Vagina (tissue), 2 donors: ENCODE results near the gene RFWD3. TPM values are rescaled to one million over a fixed set of nuclear protein-coding genes. Genes with fewer than 3 reads are reported as not detected.

Experiments used
- DNase-seq, 2 donors: peaks; one replicate each; pipeline ENCODE4 v3.0.0-alpha.2; 2017; ENCODE audit errors: extremely low spot score in 2 of 2
- H3K27ac ChIP-seq: fragments of 200-600 bp; sonication (generic); one replicate; pipeline ENCODE4 v1.5.1; 2019
- H3K27me3 ChIP-seq: fragments of 200-600 bp; sonication (generic); one replicate; pipeline ENCODE4 v1.5.1; 2019
- H3K36me3 ChIP-seq, 2 donors: fragments of 200-600 bp; sonication (generic); one replicate each; pipeline ENCODE4 v1.5.1; 2017 to 2019
- H3K4me1 ChIP-seq: fragments of 200-600 bp; sonication (generic); one replicate; pipeline ENCODE4 v1.5.1; 2019
- H3K4me3 ChIP-seq, 2 donors: fragments of 200-600 bp; sonication (generic); 1 replicate in 1 of 2; 2 replicates in 1 of 2; pipeline ENCODE4 v1.5.1; 2016 to 2019
- H3K9me3 ChIP-seq: fragments of 200-600 bp; sonication (generic); one replicate; pipeline ENCODE4 v1.5.1; 2019
- CTCF ChIP-seq, 3 experiments: fragments of 450-650 bp in 2 of 3; fragments of 200-600 bp in 1 of 3; sonication (generic) in 1 of 3; IDR thresholded peaks; one replicate each; pipeline ENCODE4 v1.5.1; 2017 to 2019; ENCODE audit warnings: antibody characterized with exemption in 3 of 3, mild to moderate bottlenecking in 2 of 3, moderate library complexity in 2 of 3
- POLR2A ChIP-seq, 2 donors: fragments of 450-650 bp; IDR thresholded peaks; one replicate each; pipeline ENCODE4 v1.6.1; 2017; ENCODE audit warnings: antibody characterized with exemption in 2 of 2, mild to moderate bottlenecking in 2 of 2, moderate library complexity in 2 of 2
- POLR2AphosphoS5 ChIP-seq, 2 donors: sonication (generic); formaldehyde crosslinking; IDR thresholded peaks; one replicate each; pipeline ENCODE4 v1.9.0; 2017; ENCODE audit warnings: antibody characterized with exemption in 2 of 2, mild to moderate bottlenecking in 2 of 2, low read depth in 1 of 2; ENCODE audit not compliant: insufficient read depth in 1 of 2
- intact Hi-C: fragments of 100-400 bp; cut with DNase I; formaldehyde crosslinking; loops from one replicate; pipeline ENCODE4 v1.15.1; 2023
- total RNA-seq: library from RNA; depleted of rRNA; stranded (reverse); fragments of >200 nt; gene quantifications from one replicate; pipeline ENCODE4 v1.2.3, GENCODE V29; 2016

RFWD3 gene
- total RNA-seq, 1 donor from 2014 or later, result 36.3 TPM

- Histone ChIP-seq H3K9me3 (no peaks in the 10 kb centered on the region), H3K27ac (no peak overlapping the region), H3K36me3 (peaks cover 0 to 47% of the 10 kb centered on the region in 2 donors), H3K4me3 (no peak overlapping the region), H3K27me3 (no peaks in the 10 kb centered on the region), H3K4me1 (no peaks in the 10 kb centered on the region)
- intact Hi-C loops, result no loop called here
- TF ChIP-seq POLR2A (IDR thresholded peaks at IDR 0.05) (no peak), CTCF (IDR thresholded peaks at IDR 0.05) (peak; percentile 31 to 60 (median 36))
- no peak for DNase-seq
These were observed 43.4 kb downstream of the RFWD3 start for GRCh38 chr16:74623214-74623838.

GRCh38 chr16:74622005-74622404, 44.7 kb downstream of the RFWD3 start:
- intact Hi-C loops, result no loop called here
- no peak for DNase-seq
- Histone ChIP-seq H3K27ac (no peak overlapping the region), H3K36me3 (peaks cover 0 to 41% of the 10 kb centered on the region in 2 donors), H3K27me3 (no peaks in the 10 kb centered on the region), H3K4me1 (no peaks in the 10 kb centered on the region), H3K4me3 (no peak overlapping the region), H3K9me3 (no peaks in the 10 kb centered on the region)
- TF ChIP-seq POLR2A (IDR thresholded peaks at IDR 0.05) (no peak), POLR2AphosphoS5 (IDR thresholded peaks at IDR 0.05; ENCODE audit: insufficient read depth in 1 of 2, low read depth in 1 of 2) (no peak), CTCF (IDR thresholded peaks at IDR 0.05) (no peak)

GRCh38 chr16:74617206-74617788, 49.4 kb downstream of the RFWD3 start:
- intact Hi-C loops, result no loop called here
- Histone ChIP-seq H3K4me3 (no peak overlapping the region), H3K27ac (no peak overlapping the region), H3K36me3 (peaks cover 0 to 4% of the 10 kb centered on the region in 2 donors), H3K9me3 (no peaks in the 10 kb centered on the region), H3K4me1 (no peaks in the 10 kb centered on the region), H3K27me3 (no peaks in the 10 kb centered on the region)
- DNase-seq, result no peak
- TF ChIP-seq CTCF (IDR thresholded peaks at IDR 0.05) (no peak), POLR2AphosphoS5 (IDR thresholded peaks at IDR 0.05; ENCODE audit: insufficient read depth in 1 of 2, low read depth in 1 of 2) (no peak), POLR2A (IDR thresholded peaks at IDR 0.05) (no peak)

GRCh38 chr16:74611721-74612120, 55.0 kb downstream of the RFWD3 start:
- Histone ChIP-seq H3K4me3 (no peak overlapping the region), H3K36me3 (no peaks in the 10 kb centered on the region), H3K9me3 (no peaks in the 10 kb centered on the region), H3K27me3 (no peaks in the 10 kb centered on the region), H3K4me1 (peaks cover 9% of the 10 kb centered on the region), H3K27ac (no peak overlapping the region)
- TF ChIP-seq POLR2AphosphoS5 (IDR thresholded peaks at IDR 0.05; ENCODE audit: insufficient read depth in 1 of 2, low read depth in 1 of 2) (no peak), CTCF (IDR thresholded peaks at IDR 0.05) (no peak), POLR2A (IDR thresholded peaks at IDR 0.05) (no peak)
- intact Hi-C loops, result no loop called here
- no peak for DNase-seq

GRCh38 chr16:74608944-74609343, 57.7 kb downstream of the RFWD3 start:
- DNase-seq, result no peak
- no peak overlapping the region for H3K27ac ChIP-seq
- no peaks in the 10 kb centered on the region for H3K27me3 ChIP-seq
- H3K4me1 ChIP-seq, result peaks cover 33% of the 10 kb centered on the region
- H3K4me3 ChIP-seq, result no peak overlapping the region
- no peaks in the 10 kb centered on the region for H3K36me3 ChIP-seq
- intact Hi-C loops, result no loop called here
- H3K9me3 ChIP-seq, result no peaks in the 10 kb centered on the region
- TF ChIP-seq POLR2A (IDR thresholded peaks at IDR 0.05), result no peak
- TF ChIP-seq POLR2AphosphoS5 (IDR thresholded peaks at IDR 0.05; ENCODE audit: insufficient read depth in 1 of 2, low read depth in 1 of 2), result no peak
- TF ChIP-seq CTCF (IDR thresholded peaks at IDR 0.05), result no peak
